ENCODE data around the gene IQGAP2. TPM values are rescaled to one million over a fixed set of nuclear protein-coding genes. Genes with fewer than 3 reads are reported as not detected.
"Not testable (repeated sequence)": the region's sequence is repeated elsewhere in the genome, so short reads cannot be mapped to it uniquely, and the experiment has no call there.

The IQGAP2 gene, protein sequence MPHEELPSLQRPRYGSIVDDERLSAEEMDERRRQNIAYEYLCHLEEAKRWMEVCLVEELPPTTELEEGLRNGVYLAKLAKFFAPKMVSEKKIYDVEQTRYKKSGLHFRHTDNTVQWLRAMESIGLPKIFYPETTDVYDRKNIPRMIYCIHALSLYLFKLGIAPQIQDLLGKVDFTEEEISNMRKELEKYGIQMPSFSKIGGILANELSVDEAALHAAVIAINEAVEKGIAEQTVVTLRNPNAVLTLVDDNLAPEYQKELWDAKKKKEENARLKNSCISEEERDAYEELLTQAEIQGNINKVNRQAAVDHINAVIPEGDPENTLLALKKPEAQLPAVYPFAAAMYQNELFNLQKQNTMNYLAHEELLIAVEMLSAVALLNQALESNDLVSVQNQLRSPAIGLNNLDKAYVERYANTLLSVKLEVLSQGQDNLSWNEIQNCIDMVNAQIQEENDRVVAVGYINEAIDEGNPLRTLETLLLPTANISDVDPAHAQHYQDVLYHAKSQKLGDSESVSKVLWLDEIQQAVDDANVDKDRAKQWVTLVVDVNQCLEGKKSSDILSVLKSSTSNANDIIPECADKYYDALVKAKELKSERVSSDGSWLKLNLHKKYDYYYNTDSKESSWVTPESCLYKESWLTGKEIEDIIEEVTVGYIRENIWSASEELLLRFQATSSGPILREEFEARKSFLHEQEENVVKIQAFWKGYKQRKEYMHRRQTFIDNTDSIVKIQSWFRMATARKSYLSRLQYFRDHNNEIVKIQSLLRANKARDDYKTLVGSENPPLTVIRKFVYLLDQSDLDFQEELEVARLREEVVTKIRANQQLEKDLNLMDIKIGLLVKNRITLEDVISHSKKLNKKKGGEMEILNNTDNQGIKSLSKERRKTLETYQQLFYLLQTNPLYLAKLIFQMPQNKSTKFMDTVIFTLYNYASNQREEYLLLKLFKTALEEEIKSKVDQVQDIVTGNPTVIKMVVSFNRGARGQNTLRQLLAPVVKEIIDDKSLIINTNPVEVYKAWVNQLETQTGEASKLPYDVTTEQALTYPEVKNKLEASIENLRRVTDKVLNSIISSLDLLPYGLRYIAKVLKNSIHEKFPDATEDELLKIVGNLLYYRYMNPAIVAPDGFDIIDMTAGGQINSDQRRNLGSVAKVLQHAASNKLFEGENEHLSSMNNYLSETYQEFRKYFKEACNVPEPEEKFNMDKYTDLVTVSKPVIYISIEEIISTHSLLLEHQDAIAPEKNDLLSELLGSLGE (N-terminal part only)
- 86.2 TPM for total RNA-seq

DNA sequence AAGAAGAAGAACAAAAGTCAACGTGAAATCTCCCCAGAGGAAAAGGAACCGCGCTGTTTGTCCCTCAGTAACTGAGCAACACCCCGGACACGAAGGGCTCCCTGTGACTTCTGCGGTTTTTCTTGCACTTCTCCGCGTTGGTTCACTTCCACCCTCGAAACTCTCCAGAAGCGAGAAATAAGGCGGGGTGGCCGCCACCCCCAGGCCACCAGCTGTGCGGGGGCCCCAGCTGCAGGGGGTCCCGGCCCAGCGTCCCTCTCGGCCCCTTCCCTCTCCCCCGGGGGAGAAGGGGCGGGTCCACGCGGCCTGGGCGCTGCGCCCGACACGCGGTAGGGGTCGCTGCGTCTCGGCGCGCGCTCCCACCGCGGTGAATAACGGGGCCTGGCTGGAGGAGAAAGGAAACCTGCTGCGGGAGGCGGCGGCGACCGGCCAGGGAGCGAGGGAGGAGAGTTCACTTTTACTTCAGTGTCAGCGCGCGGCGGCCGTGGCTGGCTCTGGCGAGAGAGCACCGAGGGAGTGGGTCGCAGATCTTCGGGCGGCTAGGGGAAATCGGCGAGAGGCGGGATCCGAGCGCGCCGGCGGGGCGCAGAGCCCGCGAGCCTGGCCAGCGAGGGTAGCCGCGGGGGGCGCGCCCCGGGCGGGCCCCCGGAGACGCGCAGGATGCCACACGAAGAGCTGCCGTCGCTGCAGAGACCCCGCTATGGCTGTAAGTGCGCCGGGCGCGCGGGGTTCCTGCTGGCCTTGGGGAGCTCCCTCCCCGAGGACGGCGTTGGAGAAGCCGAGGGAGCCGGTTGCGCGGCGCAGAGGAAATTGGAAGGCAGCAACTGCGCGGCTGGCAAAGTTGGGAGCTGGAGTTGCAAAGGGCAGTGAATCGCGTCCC is at the start of gene IQGAP2:
TSS of gene IQGAP2 (plus strand) at position 400 of the 880 bp plus-strand sequence. CDS start at position 661, 261 bp downstream.
- peak; percentile 76 to 98 (median 96) for DNase-seq (ENCODE audit: low read depth in 2 of 3, low spot score in 2 of 3)

DNA sequence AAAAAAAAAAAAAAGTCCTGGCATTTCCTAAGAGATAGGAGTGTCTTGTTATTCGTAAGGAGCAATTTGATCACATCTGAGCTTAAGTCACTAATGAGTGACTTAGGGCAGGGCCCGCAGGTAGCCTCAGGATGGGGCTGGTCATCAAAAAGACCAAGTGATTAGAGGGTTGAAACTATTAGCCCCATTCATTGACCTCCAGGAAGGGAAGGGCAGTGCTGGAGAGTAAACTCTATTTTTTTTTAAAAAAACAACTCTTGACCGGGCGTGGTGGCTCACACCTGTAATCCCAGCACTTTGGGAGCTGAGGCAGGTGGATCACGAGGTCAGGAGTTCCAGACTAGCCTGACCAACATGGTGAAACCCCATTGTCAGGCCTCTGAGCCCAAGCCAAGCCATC is 46.2 kb upstream of the IQGAP2 start:
- no peak for DNase-seq (ENCODE audit: low read depth in 2 of 3, low spot score in 2 of 3)

DNA sequence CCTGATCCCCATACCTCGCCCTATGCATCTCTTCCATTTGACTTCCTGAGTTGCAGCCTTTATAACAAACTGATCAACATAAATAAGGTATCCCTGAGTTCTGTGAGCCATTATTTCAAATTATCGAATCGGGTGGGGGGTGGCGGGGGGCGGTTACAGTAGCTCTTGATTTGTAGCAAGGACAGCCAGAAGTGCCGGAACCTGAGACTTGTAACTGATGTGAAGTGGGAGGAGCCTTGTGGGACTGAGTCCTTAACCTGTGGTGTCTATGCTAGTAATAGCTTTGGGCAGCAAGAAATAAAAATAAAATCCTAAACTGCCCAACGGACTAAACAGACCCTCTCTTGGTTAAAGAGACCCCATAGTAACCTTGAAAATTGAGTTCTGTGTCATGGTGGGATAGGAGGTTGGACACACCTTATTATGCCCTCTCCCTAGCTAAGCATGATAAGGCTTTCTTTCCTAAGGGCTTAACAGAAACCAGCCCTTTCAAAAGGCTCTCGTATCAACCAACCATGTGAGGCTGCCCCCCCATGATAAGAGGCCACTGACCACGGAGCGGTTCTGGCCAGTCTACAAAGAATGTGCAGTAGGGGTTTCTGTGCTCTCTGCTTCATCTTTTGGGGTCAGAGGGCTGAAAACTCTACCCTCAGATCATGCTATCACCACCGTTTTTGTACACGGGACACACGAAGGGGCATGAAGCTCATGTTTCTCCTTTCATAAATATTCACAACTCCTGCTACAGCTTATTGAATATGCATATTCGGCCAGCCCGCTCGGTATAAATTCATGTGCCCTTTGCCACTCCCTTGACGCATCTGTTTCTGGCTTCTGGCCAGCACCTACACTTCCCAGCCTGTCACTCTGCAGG is 39.5 kb upstream of the IQGAP2 start:
- peak in 2 of 3 donors; percentile 47 to 65 for DNase-seq (ENCODE audit: low read depth in 2 of 3, low spot score in 2 of 3)

DNA sequence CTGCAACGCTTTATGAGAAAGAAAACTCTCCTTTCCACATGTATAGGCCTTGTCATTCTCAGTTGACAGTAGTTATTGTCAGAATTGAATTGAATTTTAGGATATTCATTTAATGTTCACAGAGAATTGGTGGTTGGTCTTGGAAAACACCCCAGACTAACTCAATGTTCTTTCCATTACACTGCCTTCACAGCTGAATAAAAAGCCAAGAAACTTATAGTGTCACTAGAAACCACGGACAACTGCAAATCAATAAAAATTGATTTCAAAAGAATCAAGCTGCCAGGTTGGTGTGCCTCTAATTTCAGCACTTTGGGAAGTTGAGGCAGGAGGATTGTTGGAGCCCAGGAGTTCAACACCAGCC is 38.9 kb upstream of the IQGAP2 start:
- DNase-seq (ENCODE audit: low read depth in 2 of 3, low spot score in 2 of 3), result no peak

DNA sequence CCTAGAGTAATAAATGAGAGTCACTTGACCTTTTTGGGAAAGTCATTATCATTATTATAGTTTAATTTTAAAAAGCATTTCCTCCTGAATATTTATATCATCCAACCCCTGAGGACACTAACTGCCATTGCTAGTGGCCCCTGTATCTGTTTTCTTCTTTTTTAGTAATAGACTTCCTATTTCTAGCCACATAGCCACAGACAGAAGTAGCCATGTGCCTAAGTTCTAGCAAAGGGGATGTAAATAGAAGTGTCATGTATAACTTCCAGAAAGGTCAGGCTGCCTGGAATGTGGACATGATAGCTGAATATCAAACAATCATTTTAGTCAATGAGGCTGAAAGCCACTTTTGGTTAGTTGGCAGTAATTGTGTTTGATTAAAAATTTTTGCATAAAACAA is 37.5 kb upstream of the IQGAP2 start:
- DNase-seq (ENCODE audit: low read depth in 2 of 3, low spot score in 2 of 3), result peak in 1 of 3 donors; percentile 28

DNA sequence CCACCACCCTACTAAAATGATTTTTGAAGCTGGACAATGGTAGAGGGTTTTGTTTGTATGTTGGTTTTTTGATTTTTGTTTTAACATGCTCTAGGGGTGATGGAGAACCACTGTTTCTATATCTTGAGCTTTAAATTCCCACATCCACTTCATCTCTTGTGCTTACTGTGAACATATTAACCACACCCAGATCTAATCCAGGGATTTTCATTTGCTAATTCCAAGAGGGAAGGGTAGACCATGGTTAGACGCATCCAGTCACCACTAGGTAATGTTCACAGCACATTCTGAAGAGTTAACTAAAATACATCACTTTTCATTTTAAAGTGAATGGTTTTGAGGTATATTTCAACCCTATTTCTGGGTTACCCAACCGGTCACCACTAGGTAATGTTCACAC is 36.5 kb upstream of the IQGAP2 start:
- no peak for DNase-seq (ENCODE audit: low read depth in 2 of 3, low spot score in 2 of 3)

DNA sequence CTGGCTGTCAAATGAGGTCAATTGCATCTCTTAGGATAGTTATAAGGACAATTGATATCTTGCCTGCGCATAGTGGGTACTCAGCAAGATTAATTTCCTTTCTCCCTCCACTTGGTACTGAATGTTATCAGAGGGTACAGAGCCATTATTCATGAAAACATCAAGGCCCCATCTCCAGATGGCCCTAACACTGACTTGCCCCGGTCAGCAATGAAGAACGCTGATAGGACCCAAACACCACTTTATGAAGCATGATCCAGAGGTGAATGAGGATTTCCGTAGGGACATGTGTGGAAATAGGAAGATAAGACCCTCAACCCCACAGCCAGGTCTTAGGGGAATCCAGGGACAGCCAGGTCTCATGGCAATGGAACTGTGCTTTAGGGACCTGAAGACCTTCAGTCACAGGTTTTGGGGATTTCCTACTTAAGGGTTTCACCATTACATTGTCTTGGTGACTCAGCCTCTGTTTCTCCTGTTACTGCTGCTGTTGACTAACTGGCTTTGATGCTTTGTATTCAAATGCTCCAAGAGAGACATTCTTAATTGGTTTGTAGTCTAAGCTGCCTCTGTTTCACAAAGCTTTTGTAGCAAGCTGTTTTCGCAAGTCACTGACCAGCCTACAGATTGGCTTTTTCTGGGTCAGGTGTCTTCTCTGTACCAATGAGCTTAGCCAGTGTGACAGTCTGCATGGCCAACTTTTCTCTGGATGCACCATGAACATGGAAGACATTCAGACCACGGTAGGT is 35.3 kb upstream of the IQGAP2 start:
- no peak for DNase-seq (ENCODE audit: low read depth in 2 of 3, low spot score in 2 of 3)

DNA sequence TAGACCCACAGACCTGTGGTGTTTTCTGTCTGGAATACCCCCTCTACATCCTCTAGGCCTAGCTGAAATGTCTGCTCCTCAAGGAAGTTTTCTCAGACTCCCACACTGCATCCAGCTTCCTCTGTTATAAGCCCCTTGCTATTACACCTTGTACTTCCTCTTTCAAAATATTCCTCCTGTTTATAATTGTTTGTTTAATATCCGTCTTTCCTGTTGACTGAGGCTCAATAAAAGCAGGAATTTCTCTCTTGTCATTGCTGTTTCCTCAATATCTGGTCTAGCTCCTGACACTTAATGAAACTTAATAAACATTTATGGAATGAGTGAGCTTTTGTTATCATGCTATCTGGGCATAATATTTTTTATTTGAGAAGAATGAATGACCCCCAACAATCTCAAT is 34.1 kb upstream of the IQGAP2 start:
- DNase-seq (ENCODE audit: low read depth in 2 of 3, low spot score in 2 of 3), result no peak

DNA sequence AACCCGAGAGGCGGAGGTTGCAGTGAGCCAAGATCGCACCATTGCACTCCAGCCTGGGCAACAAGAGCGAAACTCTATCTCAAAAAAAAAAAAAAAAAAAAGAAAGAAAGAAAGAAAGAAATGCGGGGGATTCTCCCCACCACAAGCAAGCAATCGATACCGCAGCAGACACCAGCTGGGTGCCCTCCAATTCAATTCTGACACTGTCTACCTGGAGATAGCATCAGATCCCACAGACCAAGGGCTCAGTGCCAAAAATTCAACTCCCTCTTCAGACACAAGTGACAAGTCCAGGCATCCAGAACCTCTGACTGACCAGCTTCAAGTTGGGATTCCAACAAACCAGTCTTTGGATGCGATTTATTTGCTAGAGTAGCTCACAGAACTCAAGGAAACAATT is 33.4 kb upstream of the IQGAP2 start:
- not testable (repeated sequence) for DNase-seq (ENCODE audit: low read depth in 2 of 3, low spot score in 2 of 3)

DNA sequence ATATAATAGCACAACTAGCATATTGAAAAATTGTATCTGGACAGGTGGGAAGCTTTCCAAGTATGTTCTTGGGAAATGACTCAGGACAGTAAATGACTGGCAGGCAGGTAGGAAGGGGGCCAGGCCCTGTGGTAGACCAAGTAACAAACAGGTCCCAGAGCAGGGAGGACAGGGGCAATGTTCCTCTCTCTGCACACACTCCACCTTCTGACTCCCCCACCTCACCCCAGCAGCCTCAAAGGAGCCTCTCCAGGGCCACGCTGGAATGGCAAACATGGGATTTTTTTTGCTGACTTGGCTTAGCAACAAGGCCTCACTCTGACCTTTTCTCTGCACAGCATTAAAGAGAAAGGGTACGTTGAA is 31.1 kb upstream of the IQGAP2 start:
- DNase-seq (ENCODE audit: low read depth in 2 of 3, low spot score in 2 of 3), result no peak

DNA sequence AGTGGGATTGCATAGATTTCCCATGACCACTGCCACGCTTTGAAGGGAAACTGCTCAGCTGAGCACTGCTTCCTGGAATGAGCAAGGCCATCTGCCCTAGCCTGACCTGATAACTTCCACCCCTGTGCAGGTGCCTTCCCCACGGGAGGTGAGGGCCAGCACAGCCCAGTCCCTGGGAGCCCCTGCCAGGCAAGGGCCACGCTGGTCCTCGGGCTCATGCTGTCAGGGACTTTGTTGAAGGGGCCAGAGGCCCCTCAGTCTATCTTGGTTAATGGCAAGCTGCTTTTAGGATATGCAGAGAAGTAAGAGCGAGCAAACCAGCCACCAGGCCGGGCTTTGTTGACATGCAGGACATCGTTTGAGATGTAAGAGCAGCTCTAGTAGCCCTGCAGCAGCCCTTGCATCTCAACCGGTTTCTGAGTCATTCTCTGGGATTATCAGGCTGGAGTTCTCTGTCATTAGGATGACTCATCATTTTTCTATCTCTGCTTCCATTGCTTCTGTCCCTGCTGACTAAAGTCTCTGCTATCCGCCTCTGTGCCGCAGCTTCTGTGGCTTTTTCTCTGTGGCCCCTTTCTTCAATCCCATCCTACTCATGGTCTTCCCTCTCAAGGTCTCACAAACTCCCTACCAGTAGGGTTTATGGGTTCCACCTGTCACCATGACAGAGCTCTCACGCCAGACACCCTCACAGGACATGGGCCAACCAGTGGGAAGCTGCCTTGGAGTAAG is 30.6 kb upstream of the IQGAP2 start:
- DNase-seq (ENCODE audit: low read depth in 2 of 3, low spot score in 2 of 3), result peak in 2 of 3 donors; percentile 42 to 57

DNA sequence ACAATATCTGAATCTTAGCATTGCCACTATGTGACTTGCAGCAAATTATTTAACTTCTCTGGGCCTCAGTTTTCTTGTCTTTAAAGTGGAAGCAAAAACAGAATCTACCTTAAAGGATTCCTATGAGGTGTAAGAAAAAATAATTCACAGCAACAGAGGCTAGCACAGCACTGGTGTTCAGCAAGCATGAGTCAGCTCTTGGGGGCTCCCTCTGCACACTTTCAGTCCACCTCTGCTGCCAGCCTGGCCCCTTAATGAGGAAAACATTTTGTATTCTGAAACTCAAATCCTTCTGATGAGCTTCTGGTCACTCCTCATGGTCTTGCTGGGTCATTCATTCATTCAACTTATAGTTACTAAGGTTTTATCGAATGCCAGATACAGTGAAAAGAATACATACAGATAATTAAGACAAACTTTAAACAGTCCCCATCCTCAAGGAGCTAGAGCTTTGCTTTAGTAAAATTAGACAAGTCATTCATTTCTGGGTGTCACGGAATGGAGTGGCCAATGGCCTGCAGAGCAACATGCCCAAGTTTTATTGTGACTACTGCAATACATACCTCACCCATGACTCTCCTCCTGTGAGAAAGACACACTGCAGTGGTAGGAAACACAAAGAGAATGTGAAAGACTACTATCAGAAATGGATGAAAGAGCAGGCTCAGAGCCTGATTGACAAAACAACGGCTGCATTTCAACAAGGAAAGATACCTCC is 26.8 kb upstream of the IQGAP2 start:
- DNase-seq (ENCODE audit: low read depth in 2 of 3, low spot score in 2 of 3), result peak in 1 of 3 donors; percentile 39

DNA sequence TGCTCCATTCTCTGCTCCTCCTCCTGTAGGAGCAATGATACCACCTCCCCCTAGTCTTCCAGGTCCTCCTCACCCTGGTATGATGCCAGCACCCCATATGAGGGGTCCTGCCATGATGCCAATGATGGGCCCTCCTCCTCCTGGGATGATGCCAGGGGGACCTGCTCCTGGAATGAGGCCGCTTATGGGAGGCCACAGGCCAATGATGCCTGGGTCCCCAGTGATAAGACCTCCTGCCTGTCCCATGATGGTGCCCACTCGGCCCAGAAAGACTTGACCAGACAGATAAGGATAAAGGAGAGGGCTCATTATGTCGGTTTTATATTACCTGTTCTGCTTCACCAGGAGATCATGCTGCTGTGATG is 26.2 kb upstream of the IQGAP2 start:
- no peak for DNase-seq (ENCODE audit: low read depth in 2 of 3, low spot score in 2 of 3)

DNA sequence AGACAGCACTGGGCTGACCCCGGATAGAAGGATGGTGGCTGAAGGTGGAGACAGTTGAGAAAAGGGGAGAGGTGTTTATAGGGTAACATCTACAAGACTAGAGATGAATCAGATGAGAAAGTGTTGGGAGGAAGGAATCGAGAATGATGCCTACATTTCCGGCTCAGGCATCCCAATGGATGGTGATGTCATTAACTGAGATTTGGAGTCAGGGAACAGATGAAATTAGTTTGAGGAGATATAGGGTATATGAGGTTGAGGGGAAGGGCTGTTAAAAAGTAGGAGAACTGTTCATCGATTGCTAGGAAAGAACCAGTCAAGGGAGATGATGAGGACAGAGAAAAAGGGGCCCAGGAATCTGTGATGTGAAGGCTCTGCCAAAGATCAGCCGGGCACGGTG is 24.7 kb upstream of the IQGAP2 start:
- DNase-seq (ENCODE audit: low read depth in 2 of 3, low spot score in 2 of 3), result no peak

DNA sequence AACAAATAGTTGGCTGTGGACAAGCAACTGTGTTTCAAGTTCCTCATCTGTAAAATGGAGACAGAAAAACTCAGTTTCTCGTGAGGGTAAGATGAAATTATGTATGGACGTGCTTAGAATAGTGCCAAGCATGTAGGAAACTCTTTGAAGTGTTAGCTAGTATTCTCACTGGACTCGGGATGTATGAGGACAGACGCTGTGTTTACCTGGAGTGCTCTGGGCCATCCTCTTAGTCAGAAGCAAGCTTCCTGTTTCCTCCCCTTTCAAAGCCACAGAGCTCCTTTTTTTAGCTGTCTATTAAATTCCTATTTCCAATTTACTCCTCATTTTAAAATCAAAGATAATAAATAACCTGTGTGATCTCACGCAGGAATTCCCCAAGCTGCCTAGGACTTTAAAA is 23.8 kb upstream of the IQGAP2 start:
- DNase-seq (ENCODE audit: low read depth in 2 of 3, low spot score in 2 of 3), result no peak

DNA sequence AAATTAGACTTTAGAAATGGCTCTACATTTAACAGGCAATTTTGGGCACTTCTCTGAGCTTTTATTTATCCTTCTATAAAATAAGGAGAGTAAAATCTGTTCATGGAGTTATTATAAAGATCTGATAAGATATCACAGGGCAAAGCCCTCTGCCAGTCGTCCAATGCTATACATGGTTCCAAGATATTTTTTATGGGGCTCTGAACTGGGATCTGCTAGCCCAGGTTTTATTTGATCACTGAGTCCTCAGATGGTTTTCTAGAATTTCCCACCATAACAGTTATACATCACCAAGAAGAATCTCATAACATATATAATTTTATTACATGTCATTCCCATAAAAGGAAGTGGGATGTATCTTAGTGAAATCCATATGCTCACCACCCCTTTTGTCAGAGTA is 23.2 kb upstream of the IQGAP2 start:
- DNase-seq (ENCODE audit: low read depth in 2 of 3, low spot score in 2 of 3), result no peak

DNA sequence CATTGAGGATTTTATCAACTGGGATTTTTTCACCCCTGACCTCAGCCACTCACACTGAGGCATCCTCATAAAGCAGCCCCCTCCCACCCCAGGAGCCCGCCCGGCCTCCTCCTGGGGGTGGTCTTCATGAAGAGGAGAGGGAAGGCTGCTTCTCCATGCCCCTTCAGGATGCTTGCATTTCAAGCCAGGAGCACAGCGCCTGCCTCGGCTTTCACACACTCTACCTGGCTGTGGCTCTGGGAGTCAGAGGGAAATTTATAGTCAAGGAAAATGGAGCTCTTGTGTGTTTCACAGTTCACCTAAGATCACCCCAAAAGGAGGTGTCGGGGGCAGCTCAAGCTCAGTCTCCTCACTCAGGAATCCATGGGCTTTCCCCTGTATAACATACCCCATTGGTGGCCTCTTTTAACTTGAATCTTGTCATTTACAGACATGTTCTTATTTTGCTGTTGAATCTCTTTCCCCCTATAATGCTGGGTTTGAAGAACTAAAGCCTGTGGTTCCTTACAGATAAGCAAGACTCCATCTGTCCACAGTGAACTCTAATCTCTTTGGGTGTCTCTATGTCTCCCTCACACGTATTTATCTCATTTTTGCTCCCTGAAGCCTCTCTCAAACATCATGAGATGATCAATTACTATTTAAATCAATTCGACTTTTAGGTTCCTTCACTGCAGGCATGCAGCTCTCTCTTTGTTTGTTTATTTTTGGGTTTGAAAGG is 22.6 kb upstream of the IQGAP2 start:
- DNase-seq (ENCODE audit: low read depth in 2 of 3, low spot score in 2 of 3), result no peak
